HG03097 (cell line): ENCODE measurements around the gene TAS2R14.

Source experiments
- ATAC-seq: cut with Tn5 transposase; IDR thresholded peaks from one replicate; pipeline ENCODE4 v1.9.1; 2021; ENCODE audit not compliant: unreplicated experiment, low FRiP score

The TAS2R14 gene

GRCh38 chr12:10939163-10939562, at the start of gene TAS2R14:
TSS of gene TAS2R14 (minus strand) at chr12:10939263. CDS start at chr12:10939207, 56 bp downstream.
- no peak for ATAC-seq

GRCh38 chr12:10986812-10987211, 47.7 kb upstream of the TAS2R14 start, which contains the start of gene TAS2R50:
TSS of gene TAS2R50 (minus strand) at chr12:10986912. CDS start at chr12:10986860, 52 bp downstream.
- no peak for ATAC-seq

- no peak for ATAC-seq
Measured at GRCh38 chr12:10982244-10982643, 43.2 kb upstream of the TAS2R14 start.

- ATAC-seq, result no peak
Measured at GRCh38 chr12:10974965-10975364, 35.9 kb upstream of the TAS2R14 start.

- no peak for ATAC-seq
Measured at GRCh38 chr12:10968765-10969456, 29.8 kb upstream of the TAS2R14 start.

DNA sequence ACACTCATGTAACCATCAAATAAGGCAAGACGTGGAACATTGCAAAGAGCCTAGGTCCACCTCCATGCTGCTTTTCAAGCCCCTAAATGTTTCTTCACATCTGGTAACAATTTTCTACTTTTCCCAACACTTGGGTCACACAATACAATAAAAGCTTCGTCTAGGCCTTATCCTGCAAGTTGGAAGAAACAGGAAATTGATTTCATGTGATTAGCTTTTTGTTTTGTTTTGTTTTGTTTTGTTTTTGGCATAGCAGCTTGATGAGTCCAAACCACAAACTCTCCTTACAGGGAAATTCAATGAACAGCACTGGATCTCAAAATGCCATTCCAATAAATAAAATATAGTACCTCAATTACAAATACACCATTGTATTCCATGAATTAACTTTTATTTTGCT, 28.3 kb upstream of the TAS2R14 start:
- ATAC-seq, result no peak

GRCh38 chr12:10966314-10966713, 27.3 kb upstream of the TAS2R14 start:
- ATAC-seq, result no peak

- no peak for ATAC-seq
Measured at GRCh38 chr12:10965476-10965875, 26.4 kb upstream of the TAS2R14 start.

DNA sequence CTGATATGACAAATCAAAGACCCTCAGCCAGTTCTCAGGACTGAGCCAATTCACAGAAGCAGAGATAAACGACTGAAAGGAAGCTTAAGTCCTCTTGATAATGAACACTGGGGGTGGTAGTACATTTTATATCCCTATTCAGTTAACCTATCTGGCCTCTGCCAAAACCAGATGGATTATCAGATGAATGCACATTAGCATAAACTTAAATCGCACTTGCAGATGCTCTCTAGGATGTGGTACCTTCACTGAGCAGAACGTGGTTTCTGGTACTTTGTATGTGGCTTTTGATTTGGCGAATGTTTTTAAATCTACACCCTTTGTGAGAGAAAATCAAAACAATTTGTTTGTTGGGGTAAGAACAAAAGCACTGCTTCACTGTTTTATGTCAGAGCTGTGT, 21.1 kb upstream of the TAS2R14 start:
- no peak for ATAC-seq

DNA sequence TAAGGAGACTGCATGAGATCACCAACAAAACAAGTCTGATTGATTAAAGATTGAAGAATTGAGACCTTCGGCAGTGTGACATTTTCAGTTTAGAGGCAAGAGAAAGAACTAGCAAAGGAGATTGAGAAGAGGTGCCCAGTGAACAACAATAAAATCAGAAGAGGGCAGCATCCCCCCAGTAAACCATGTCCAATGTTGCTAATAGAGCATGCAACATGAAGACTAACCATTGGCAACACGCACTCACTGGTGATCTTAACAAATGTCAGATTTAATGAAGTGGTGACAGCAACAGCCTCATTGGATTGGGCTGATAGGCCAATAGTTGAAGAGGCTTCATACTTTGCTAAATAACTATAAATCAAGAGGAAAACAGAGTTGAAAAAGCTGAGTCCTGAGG, 20.7 kb upstream of the TAS2R14 start:
- no peak for ATAC-seq

GRCh38 chr12:10957741-10958140, 18.7 kb upstream of the TAS2R14 start:
- ATAC-seq, result no peak

DNA sequence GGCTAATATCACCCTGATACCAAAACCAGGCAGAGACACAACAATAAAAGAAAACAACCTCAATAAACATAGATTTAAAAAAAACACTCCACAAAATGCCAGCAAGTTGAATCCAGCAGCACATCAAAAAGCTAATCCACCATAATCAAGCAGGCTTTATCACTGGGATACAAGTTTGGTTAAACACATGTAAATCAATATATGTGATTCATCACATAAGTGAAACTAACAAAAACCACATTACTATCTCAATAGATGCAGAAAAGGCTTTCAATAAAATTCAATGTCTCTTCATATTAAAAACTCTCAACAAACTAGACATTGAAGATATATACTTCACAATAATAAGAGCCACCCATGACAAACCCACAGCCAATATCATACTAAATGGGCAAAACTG, 17.0 kb upstream of the TAS2R14 start:
- no peak for ATAC-seq

- no peak for ATAC-seq
Measured at GRCh38 chr12:10952645-10953044, 13.6 kb upstream of the TAS2R14 start.

GRCh38 chr12:10943167-10943566, 4.1 kb upstream of the TAS2R14 start:
- no peak for ATAC-seq

DNA sequence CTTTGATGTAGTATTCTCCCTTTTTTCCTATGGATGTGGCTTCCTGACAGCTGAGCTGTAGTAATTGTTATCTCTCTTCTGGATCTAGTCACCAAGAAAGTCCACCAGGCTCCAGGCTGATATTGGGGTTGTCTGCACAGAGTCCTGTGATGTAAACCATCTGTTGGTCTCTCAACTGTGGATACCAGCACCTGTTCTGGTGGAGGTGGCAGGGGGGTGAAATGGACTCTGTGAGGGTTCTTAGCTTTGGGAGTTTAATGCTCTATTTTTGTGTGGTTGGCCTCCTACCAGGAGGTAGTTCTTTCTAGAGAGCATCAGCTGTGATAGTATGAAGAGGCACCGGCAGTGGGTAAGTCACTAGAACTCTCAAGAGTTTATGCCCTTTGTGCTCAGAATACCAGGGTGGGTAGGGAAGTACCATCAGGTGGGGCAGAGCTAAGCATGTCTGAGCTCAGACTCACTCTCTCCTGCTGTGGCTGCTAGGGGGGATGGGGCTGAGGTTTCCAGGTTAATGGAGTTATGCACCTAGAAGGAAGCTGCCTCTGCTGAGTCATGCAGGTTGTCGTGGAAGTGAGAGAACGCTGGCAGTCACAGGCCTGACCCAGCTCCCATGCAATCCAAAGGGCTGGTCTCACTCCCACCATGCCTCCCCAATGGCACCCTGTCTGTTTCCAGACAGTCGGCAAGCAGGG, 3.0 kb upstream of the TAS2R14 start:
- no peak for ATAC-seq

GRCh38 chr12:10941369-10941768, 2.3 kb upstream of the TAS2R14 start:
- ATAC-seq, result no peak

DNA sequence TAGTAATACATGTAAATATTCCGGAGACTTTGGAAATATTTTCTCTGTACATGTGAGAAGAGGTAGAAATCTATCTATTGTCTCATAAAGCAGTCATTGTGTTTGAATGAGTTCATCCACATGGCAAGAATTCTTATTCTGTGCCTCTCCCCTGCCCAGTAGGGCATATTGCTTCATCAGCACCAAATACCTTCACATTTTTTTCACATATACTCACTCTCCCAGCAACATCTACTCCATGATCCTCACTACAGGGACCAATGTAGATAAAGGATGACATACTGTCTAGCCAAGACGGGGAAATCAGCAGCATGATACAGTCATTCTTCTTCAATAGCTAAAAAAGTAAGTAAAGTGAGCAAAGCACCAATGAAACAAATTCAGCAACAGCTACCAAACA, 1.3 kb upstream of the TAS2R14 start:
- no peak for ATAC-seq

DNA sequence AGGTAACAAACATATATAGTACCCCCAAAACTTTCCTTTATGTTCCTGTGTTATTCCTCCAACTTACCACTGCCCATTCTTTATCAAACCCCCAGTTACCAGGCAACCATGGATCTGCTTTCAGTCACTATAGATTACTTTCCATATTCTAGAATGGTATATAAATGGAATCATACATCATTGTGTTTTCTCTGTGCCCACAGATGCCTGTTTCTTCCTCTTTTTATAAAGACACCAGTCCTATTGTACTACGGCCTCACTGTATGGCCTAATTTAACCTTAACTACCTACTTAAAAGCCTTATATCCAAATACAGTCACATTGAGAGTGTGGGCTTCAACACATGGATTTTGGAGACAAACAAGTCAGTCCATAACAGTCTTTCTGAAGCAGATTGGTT, 2.6 kb downstream of the TAS2R14 start:
- no peak for ATAC-seq

DNA sequence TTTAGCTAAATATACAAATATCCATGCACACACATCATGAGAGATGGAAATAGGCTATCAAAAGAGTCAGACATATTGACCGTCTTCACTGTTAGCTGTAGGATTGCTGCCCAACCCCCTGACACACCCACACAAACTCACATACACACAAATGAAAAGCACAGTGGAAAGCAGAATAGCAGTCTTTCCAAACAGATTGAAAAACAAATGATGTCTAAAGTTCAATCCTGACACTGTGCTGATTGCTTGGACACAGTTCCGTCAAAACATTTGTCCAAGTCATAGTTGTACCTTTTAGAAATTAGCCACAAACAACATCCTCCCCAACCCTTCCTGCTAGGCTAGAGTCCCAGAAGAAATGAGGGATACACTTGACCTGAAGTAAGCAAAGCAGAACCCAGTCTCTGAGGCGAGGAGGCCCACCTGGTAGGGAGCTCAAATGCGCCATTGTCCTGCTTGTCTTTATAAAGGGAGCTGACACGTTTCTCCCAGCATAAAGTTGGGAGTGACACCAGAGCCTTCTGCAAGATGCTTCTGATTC, 10.2 kb downstream of the TAS2R14 start, which contains the start of gene PRH2:
TSS of gene PRH2 (plus strand) at position 491 of the 541 bp plus-strand sequence. CDS start at position 529, 38 bp downstream.
- ATAC-seq, result no peak

DNA sequence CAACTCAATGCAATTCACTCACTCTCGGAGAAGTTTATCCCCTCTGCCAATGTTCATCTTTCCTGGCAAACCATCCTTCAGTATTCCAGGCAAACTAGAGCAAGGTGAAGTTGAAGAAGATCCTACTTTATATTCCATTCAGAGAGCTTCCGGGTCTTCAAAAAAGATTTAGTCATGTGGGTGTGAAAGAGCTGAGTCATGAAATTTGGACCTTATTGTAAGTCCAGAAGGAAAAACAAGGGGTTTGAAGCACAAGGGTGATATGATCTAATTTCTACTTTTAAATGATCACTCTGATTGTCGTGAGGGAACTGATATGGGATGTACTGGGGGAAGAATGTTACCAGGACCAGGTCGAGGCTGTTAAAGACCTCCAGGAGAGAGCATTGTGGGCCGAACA, 12.8 kb downstream of the TAS2R14 start:
- no peak for ATAC-seq

DNA sequence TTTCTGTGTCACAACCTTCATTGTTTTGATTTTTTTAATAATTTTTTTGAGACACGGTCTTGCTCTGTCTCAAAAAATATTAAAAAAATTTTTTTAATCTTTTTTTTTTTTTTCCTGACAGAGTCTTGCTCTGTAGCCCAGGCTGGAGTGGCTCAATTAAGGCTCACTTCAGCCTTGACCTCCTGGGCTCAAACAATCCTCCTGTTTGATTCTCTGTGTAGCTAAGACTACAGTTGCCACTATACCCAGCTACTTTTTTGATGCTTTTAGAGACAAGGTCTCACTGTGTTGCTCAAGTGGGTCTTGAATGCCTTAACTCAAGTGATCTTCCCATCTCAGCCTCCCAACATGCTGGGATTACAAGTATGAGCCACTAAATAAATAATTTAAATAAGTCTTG, 19.3 kb downstream of the TAS2R14 start:
- ATAC-seq, result no peak

GRCh38 chr12:10910380-10910779, 28.7 kb downstream of the TAS2R14 start:
- no peak for ATAC-seq
